ENCODE results near the gene ANO3.

ANO3 gene

GRCh38 chr11:26473216-26474194, 141.6 kb downstream of the ANO3 start:
- H2AFZ ChIP-seq = no peak overlapping the region
- no peaks in the 10 kb centered on the region for H3K9me3 ChIP-seq (ENCODE audit: control insufficient read depth, low read length)
- no peak overlapping the region for H3K9ac ChIP-seq
- H3K27ac ChIP-seq = no peak overlapping the region
- no peak for TF ChIP-seq CTCF (IDR thresholded peaks at IDR 0.05)
- no peaks in the 10 kb centered on the region for H3K27me3 ChIP-seq (ENCODE audit: control insufficient read depth, insufficient read depth, low read length)
- no peak overlapping the region for H3K4me3 ChIP-seq (ENCODE audit: low read depth, low read length)
- no peaks in the 10 kb centered on the region for H3K4me1 ChIP-seq
- no peaks in the 10 kb centered on the region for H3K36me3 ChIP-seq (ENCODE audit: control insufficient read depth, insufficient read depth, low read length)
- no peaks in the 10 kb centered on the region for H3K79me2 ChIP-seq
- H3K4me2 ChIP-seq (ENCODE audit: low read length) = no peak overlapping the region

GRCh38 chr11:26474401-26474800, 142.5 kb downstream of the ANO3 start:
- H2AFZ ChIP-seq = no peak overlapping the region
- H3K9ac ChIP-seq = no peak overlapping the region
- no peaks in the 10 kb centered on the region for H3K79me2 ChIP-seq
- no peaks in the 10 kb centered on the region for H3K27me3 ChIP-seq (ENCODE audit: control insufficient read depth, insufficient read depth, low read length)
- no peaks in the 10 kb centered on the region for H3K9me3 ChIP-seq (ENCODE audit: control insufficient read depth, low read length)
- no peak overlapping the region for H3K27ac ChIP-seq
- no peak overlapping the region for H3K4me2 ChIP-seq (ENCODE audit: low read length)
- no peak overlapping the region for H3K4me3 ChIP-seq (ENCODE audit: low read depth, low read length)
- H3K36me3 ChIP-seq (ENCODE audit: control insufficient read depth, insufficient read depth, low read length) = no peaks in the 10 kb centered on the region
- H3K4me1 ChIP-seq = no peaks in the 10 kb centered on the region
- no peak for TF ChIP-seq CTCF (IDR thresholded peaks at IDR 0.05)

GRCh38 chr11:26477396-26477795, 145.5 kb downstream of the ANO3 start:
- Histone ChIP-seq H3K4me1 (no peaks in the 10 kb centered on the region), H3K27ac (no peak overlapping the region), H3K79me2 (no peaks in the 10 kb centered on the region), H3K27me3 (ENCODE audit: control insufficient read depth, insufficient read depth, low read length) (no peaks in the 10 kb centered on the region), H3K9me3 (ENCODE audit: control insufficient read depth, low read length) (no peaks in the 10 kb centered on the region), H3K4me3 (ENCODE audit: low read depth, low read length) (no peak overlapping the region), H2AFZ (no peak overlapping the region), H3K36me3 (ENCODE audit: control insufficient read depth, insufficient read depth, low read length) (no peaks in the 10 kb centered on the region), H3K4me2 (ENCODE audit: low read length) (no peak overlapping the region), H3K9ac (no peak overlapping the region)
- TF ChIP-seq CTCF (IDR thresholded peaks at IDR 0.05) = no peak

GRCh38 chr11:26478710-26479109, 146.8 kb downstream of the ANO3 start:
- Histone ChIP-seq H3K27me3 (ENCODE audit: control insufficient read depth, insufficient read depth, low read length) (no peaks in the 10 kb centered on the region), H3K4me2 (ENCODE audit: low read length) (no peak overlapping the region), H3K27ac (no peak overlapping the region), H3K4me1 (no peaks in the 10 kb centered on the region), H3K4me3 (ENCODE audit: low read depth, low read length) (no peak overlapping the region), H3K79me2 (no peaks in the 10 kb centered on the region), H3K9ac (no peak overlapping the region), H3K36me3 (ENCODE audit: control insufficient read depth, insufficient read depth, low read length) (no peaks in the 10 kb centered on the region), H3K9me3 (ENCODE audit: control insufficient read depth, low read length) (no peaks in the 10 kb centered on the region), H2AFZ (no peak overlapping the region)
- TF ChIP-seq CTCF (IDR thresholded peaks at IDR 0.05) = no peak

- Histone ChIP-seq H2AFZ (no peak overlapping the region), H3K9ac (no peak overlapping the region), H3K9me3 (ENCODE audit: control insufficient read depth, low read length) (no peaks in the 10 kb centered on the region), H3K4me1 (no peaks in the 10 kb centered on the region), H3K4me2 (ENCODE audit: low read length) (no peak overlapping the region), H3K36me3 (ENCODE audit: control insufficient read depth, insufficient read depth, low read length) (no peaks in the 10 kb centered on the region), H3K79me2 (no peaks in the 10 kb centered on the region), H3K4me3 (ENCODE audit: low read depth, low read length) (no peak overlapping the region), H3K27ac (no peak overlapping the region), H3K27me3 (ENCODE audit: control insufficient read depth, insufficient read depth, low read length) (no peaks in the 10 kb centered on the region)
- no peak for TF ChIP-seq CTCF (IDR thresholded peaks at IDR 0.05)
These were observed 148.1 kb downstream of the ANO3 start for GRCh38 chr11:26480041-26480440.
